Measurements from ENCODE around the gene EXOC8.
"Not testable (repeated sequence)": the region's sequence is repeated elsewhere in the genome, so short reads cannot be mapped to it uniquely, and the experiment has no call there.

The EXOC8 gene

GRCh38 chr1:231348856-231349255, 11.2 kb upstream of the EXOC8 start:
- not testable (repeated sequence) for DNase-seq

GRCh38 chr1:231348442-231348841, 10.8 kb upstream of the EXOC8 start:
- no peak for DNase-seq

GRCh38 chr1:231347961-231348360, 10.3 kb upstream of the EXOC8 start:
- DNase-seq: no peak

- DNase-seq: no peak
These were observed 2.8 kb upstream of the EXOC8 start for GRCh38 chr1:231340328-231341013.

GRCh38 chr1:231338270-231339128, 847 bp upstream of the EXOC8 start, which contains the start of gene SPRTN:
Gene SPRTN (plus strand): TSS chr1:231338293. CDS start chr1:231338384, 91 bp downstream.
- no peak for DNase-seq

GRCh38 chr1:231337043-231337471, 595 bp downstream of the EXOC8 start:
- no peak for DNase-seq

- no peak for DNase-seq
These were observed 1.7 kb downstream of the EXOC8 start for GRCh38 chr1:231335663-231336602.

- DNase-seq: no peak
These were observed 2.7 kb downstream of the EXOC8 start for GRCh38 chr1:231334952-231335351.

GRCh38 chr1:231334079-231334666, 3.5 kb downstream of the EXOC8 start:
- DNase-seq: no peak

- no peak for DNase-seq
These were observed 4.9 kb downstream of the EXOC8 start for GRCh38 chr1:231332761-231333160.

- DNase-seq: no peak
These were observed 8.2 kb downstream of the EXOC8 start for GRCh38 chr1:231329483-231329882.

- DNase-seq: no peak
These were observed 10.0 kb downstream of the EXOC8 start for GRCh38 chr1:231327617-231328016.

GRCh38 chr1:231326248-231326647, 11.4 kb downstream of the EXOC8 start:
- no peak for DNase-seq

GRCh38 chr1:231324660-231325059, 13.0 kb downstream of the EXOC8 start:
- no peak for DNase-seq

GRCh38 chr1:231322880-231323530, 14.6 kb downstream of the EXOC8 start:
- DNase-seq: no peak

- no peak for DNase-seq
These were observed 18.6 kb downstream of the EXOC8 start for GRCh38 chr1:231319080-231319479.

GRCh38 chr1:231318568-231318967, 19.1 kb downstream of the EXOC8 start:
- DNase-seq: no peak

GRCh38 chr1:231318015-231318355, 19.7 kb downstream of the EXOC8 start:
- no peak for DNase-seq

GRCh38 chr1:231317306-231318014, 20.2 kb downstream of the EXOC8 start:
- no peak for DNase-seq

- peak; percentile 17 to 50 for DNase-seq
These were observed 21.8 kb downstream of the EXOC8 start for GRCh38 chr1:231315887-231316286.

- no peak for DNase-seq
These were observed 24.0 kb downstream of the EXOC8 start for GRCh38 chr1:231313661-231314060.

GRCh38 chr1:231312432-231312788, 25.2 kb downstream of the EXOC8 start:
- DNase-seq: no peak

Data from AML-193 (cell line).